Omental fat pad (tissue), 4 donors: ENCODE data around the gene SPINK2. TPM values are rescaled to one million over a fixed set of nuclear protein-coding genes. Genes with fewer than 3 reads are reported as not detected.

Experiments
- small RNA-seq: library from RNA; depleted of rRNA; stranded (forward); fragments of <200 nt; gene quantifications from one replicate; pipeline ENCODE3, GENCODE V24; 2016
- total RNA-seq, 4 donors: library from RNA; depleted of rRNA; stranded (reverse); fragments of >200 nt; gene quantifications; one replicate each; pipeline ENCODE4 v1.1.0, GENCODE V29; 2016

SPINK2 gene
- total RNA-seq, 4 donors from 2014 or later: 5.7 TPM; not detected in 3

Small RNA genes within 50 kb of the gene (small RNA-seq; reads per million reads assigned to genes)
- gene RF00017 (not detected), gene RF00019 (not detected), gene RN7SL357P (not detected), gene RN7SL492P (not detected)

Other genes starting within 250 kb of the SPINK2 start
- 1 to 10 TPM; 2.4 to 6.8 (median 4.1) TPM for gene HOPX, start 140.4 kb downstream of the SPINK2 start, total RNA-seq
- gene REST, start 86.2 kb upstream of the SPINK2 start, total RNA-seq: 10 to 100 TPM; 20.7 to 35.5 (median 29.0) TPM
- gene NOA1, start 155.9 kb upstream of the SPINK2 start, total RNA-seq: 10 to 100 TPM; 15.7 to 22.2 (median 17.4) TPM
- gene POLR2B, start 157.2 kb upstream of the SPINK2 start, total RNA-seq: 10 to 100 TPM; 47.7 to 92.5 (median 62.2) TPM